ENCODE results near the gene C2orf76.

Gene C2orf76

GRCh38 chr2:119327431-119327830 lies 39.2 kb downstream of the C2orf76 start:
- no peak for TF ChIP-seq CTCF (IDR thresholded peaks at IDR 0.05; ENCODE audit: low read depth, low read length)

GRCh38 chr2:119326938-119327337 lies 39.7 kb downstream of the C2orf76 start:
- no peak for TF ChIP-seq CTCF (IDR thresholded peaks at IDR 0.05; ENCODE audit: low read depth, low read length)
- DNase-seq (ENCODE audit: extremely low read depth, low read depth) = no peak

More at GRCh38 chr2:119327431-119327830, 39.2 kb downstream of the C2orf76 start:
- no peak for DNase-seq (ENCODE audit: extremely low read depth, low read depth)

- TF ChIP-seq CTCF (IDR thresholded peaks at IDR 0.05; ENCODE audit: low read depth, low read length) = no peak
- DNase-seq (ENCODE audit: extremely low read depth, low read depth) = no peak
These were observed 41.9 kb downstream of the C2orf76 start for GRCh38 chr2:119324685-119325270.

DNA sequence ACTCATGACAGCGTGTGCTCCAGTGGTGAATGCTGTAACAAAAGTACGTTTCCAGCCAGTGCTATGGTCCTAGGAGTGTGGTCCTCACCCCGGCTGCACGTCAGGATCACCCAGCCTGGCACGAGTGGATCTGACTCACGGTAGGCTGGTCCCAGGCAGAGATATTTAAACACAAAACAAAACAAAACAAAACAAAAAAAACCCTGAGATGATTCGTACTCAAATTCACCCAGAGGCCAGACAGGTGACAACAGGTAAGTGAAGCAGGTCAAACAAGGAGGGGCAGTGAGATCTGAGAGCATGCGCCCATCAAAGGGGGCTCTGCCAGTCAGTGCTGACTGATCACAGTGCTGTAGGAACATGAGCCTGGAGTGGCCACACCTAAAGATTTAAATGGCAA lies 43.2 kb downstream of the C2orf76 start:
- TF ChIP-seq CTCF (IDR thresholded peaks at IDR 0.05; ENCODE audit: low read depth, low read length) = no peak
- DNase-seq (ENCODE audit: extremely low read depth, low read depth) = no peak

DNA sequence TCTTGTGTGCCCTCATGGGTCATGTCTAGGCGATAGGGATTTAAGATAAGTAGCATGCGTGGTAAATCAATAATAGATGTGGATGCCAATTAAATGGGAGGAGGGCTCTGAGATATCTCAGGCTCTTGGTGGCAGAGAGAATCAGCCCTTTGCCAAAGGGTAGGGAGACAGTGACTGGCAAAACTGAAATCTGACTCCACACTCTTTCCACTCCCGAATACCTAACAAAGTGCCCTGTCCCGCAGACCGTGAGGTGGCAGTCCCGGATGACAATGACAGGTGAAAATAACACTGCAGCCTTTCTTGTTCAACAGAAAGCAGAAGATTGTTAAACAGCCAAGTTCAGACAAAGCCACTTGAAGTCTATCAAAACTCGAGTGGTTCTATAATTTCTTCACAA lies 47.0 kb downstream of the C2orf76 start:
- no peak for TF ChIP-seq CTCF (IDR thresholded peaks at IDR 0.05; ENCODE audit: low read depth, low read length)
- DNase-seq (ENCODE audit: extremely low read depth, low read depth) = no peak

DNA sequence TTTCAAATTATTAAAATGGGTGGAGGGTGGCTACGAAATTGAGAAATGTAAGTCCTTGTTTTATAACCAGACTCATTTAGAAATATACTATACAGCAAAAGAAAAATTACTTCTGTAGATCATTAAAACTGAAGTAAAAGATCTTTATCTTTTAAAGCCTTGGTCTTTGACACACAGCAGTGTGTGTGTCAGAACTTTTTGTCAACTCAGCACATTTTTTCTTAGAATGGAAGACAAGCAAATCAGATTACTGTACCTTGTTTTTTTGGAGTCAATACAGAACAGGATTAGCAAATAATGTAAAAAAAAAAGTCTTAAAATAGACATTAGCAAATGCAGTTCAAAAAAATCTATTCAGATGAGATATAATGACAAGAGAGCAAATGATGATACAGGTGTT lies 49.1 kb downstream of the C2orf76 start:
- DNase-seq (ENCODE audit: extremely low read depth, low read depth) = no peak
- TF ChIP-seq CTCF (IDR thresholded peaks at IDR 0.05; ENCODE audit: low read depth, low read length) = no peak

DNA sequence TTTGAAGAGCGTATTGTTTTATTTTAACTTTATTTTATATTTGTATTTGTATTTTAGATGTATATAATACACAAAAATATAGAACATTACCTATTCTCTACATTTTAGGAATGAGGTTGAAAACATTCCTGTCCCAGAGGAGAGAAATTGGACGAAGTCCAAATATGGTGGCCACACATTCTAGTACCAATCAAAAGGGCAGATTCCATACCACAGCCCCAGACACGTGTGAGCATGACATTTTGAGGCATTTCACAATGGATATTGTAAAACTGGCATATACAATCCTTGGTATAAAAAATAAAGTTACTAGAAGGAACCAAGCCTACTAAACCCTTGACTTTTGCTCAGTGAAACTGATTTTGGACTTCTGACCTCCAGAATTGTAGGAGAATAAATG lies 50.6 kb downstream of the C2orf76 start:
- DNase-seq (ENCODE audit: extremely low read depth, low read depth) = no peak
- no peak for TF ChIP-seq CTCF (IDR thresholded peaks at IDR 0.05; ENCODE audit: low read depth, low read length)

Measured in AG09319 (cell line).